Neural cell (in vitro differentiated cells): Measurements from ENCODE around the gene ING4. TPM values are rescaled to one million over a fixed set of nuclear protein-coding genes. Genes with fewer than 3 reads are reported as not detected.

Experiments used
- H2AFZ ChIP-seq: fragments of 200-600, 300-800 bp; sonication (generic), shearing (Covaris generic); 2 replicates; pipeline ENCODE4 v1.6.0; 2014; ENCODE audit warnings: low read depth, mild to moderate bottlenecking, antibody characterized with exemption, low read length, moderate library complexity
- H3F3A ChIP-seq: fragments of 200-600 bp; shearing (Covaris generic); 2 replicates; pipeline ENCODE4 v1.6.1; 2016; ENCODE audit warnings: mild to moderate bottlenecking, moderate library complexity, mixed read lengths, antibody characterized with exemption, low read length; ENCODE audit not compliant: insufficient read depth, poor library complexity, severe bottlenecking
- H3K27ac ChIP-seq: fragments of 200-600, 300-800 bp; sonication (generic), shearing (Covaris generic); 2 replicates; pipeline ENCODE4 v1.5.1; 2014; ENCODE audit warnings: mild to moderate bottlenecking, low read length, moderate library complexity
- H3K27me3 ChIP-seq: fragments of 300-800, 200-600 bp; sonication (generic), shearing (Covaris generic); 2 replicates; pipeline ENCODE4 v1.6.0; 2014; ENCODE audit warnings: mild to moderate bottlenecking, low read depth, low read length, moderate library complexity; ENCODE audit not compliant: insufficient read depth
- H3K36me3 ChIP-seq: fragments of 300-800, 200-600 bp; sonication (generic), shearing (Covaris generic); 2 replicates; pipeline ENCODE4 v1.5.1; 2014; ENCODE audit warnings: mild to moderate bottlenecking, antibody characterized with exemption, low read length, moderate library complexity; ENCODE audit not compliant: insufficient read depth
- H3K4me2 ChIP-seq: fragments of 300-800, 200-600 bp; sonication (generic), shearing (Covaris generic); 2 replicates; pipeline ENCODE4 v1.6.0; 2014; ENCODE audit warnings: mild to moderate bottlenecking, low read length
- H3K4me3 ChIP-seq: fragments of 300-800, 200-600 bp; sonication (generic), shearing (Covaris generic); 2 replicates; pipeline ENCODE4 v1.5.1; 2014; ENCODE audit warnings: mild to moderate bottlenecking, low read length, moderate library complexity
- H3K79me2 ChIP-seq: fragments of 200-600 bp; shearing (Covaris generic); replicated peaks from 2 replicates; pipeline ENCODE4 v1.6.0; 2014; ENCODE audit warnings: mild to moderate bottlenecking, low read length, moderate library complexity; ENCODE audit not compliant: insufficient read depth
- H3K9ac ChIP-seq: fragments of 300-800, 200-600 bp; sonication (generic), shearing (Covaris generic); 2 replicates; pipeline ENCODE4 v1.6.1; 2016; ENCODE audit warnings: mild to moderate bottlenecking, low read length, mixed read lengths
- H3K9me2 ChIP-seq: fragments of 200-600 bp; shearing (Covaris generic); 2 replicates; pipeline ENCODE4 v1.6.1; 2016; ENCODE audit warnings: mild to moderate bottlenecking, low read length, mixed read lengths; ENCODE audit not compliant: insufficient read depth
- H3K9me3 ChIP-seq: fragments of 200-600, 300-800 bp; sonication (generic), shearing (Covaris generic); 2 replicates; pipeline ENCODE4 v1.6.1; 2016; ENCODE audit warnings: mild to moderate bottlenecking, mixed run types, low read length, moderate library complexity, mixed read lengths
- H4K20me1 ChIP-seq: fragments of 200-600 bp; shearing (Covaris generic); 2 replicates; pipeline ENCODE4 v1.6.1; 2016; ENCODE audit warnings: mild to moderate bottlenecking, mixed run types; ENCODE audit not compliant: insufficient read depth
- EP300 ChIP-seq: fragments of 450-650 bp; conservative IDR thresholded peaks from 2 replicates; pipeline ENCODE4 v1.6.1; 2014; ENCODE audit warnings: antibody characterized with exemption, mild to moderate bottlenecking, moderate library complexity; ENCODE audit not compliant: poor library complexity, severe bottlenecking
- EZH2 ChIP-seq: fragments of 200-600, 300-800 bp; shearing (Covaris generic), sonication (generic); IDR thresholded peaks from 2 replicates; pipeline ENCODE4 v1.6.1; 2014; ENCODE audit warnings: antibody characterized with exemption, low read length, borderline replicate concordance, mild to moderate bottlenecking; ENCODE audit not compliant: insufficient read depth, poor library complexity, severe bottlenecking
- MXI1 ChIP-seq: fragments of 450-650 bp; conservative IDR thresholded peaks from 2 replicates; pipeline ENCODE4 v1.6.1; 2014; ENCODE audit warnings: antibody characterized with exemption, mild to moderate bottlenecking; ENCODE audit not compliant: poor library complexity, severe bottlenecking
- POLR2AphosphoS5 ChIP-seq: IDR thresholded peaks from 2 replicates; pipeline ENCODE4 v1.6.1; 2012
- RAD21 ChIP-seq: fragments of 450-650 bp; conservative IDR thresholded peaks from 2 replicates; pipeline ENCODE4 v1.6.1; 2014; ENCODE audit warnings: antibody characterized with exemption, mild to moderate bottlenecking, moderate library complexity
- SMC3 ChIP-seq: fragments of 450-650 bp; conservative IDR thresholded peaks from 2 replicates; pipeline ENCODE4 v1.6.1; 2014; ENCODE audit warnings: antibody characterized with exemption, mild to moderate bottlenecking, moderate library complexity; ENCODE audit not compliant: poor library complexity
- TAF1 ChIP-seq: IDR thresholded peaks from 2 replicates; pipeline ENCODE4 v1.6.1; 2012; ENCODE audit warnings: low read depth
- polyA plus RNA-seq: library from polyadenylated mRNA; depleted of rRNA; stranded (reverse); fragments of >200 nt; gene quantifications from 2 replicates; pipeline ENCODE4 v1.2.3, GENCODE V29; 2014
- TF ChIP-seq, protein P1 (sequence below): IDR thresholded peaks from 2 replicates; pipeline ENCODE4 v1.6.1; 2012; ENCODE audit warnings: borderline replicate concordance
- TF ChIP-seq, protein P2 (sequence below): fragments of 450-650 bp; IDR thresholded peaks from 2 replicates; pipeline ENCODE4 v1.5.1; 2014; ENCODE audit warnings: antibody characterized with exemption, mild to moderate bottlenecking, moderate library complexity; ENCODE audit not compliant: poor library complexity, severe bottlenecking

ING4 gene
- polyA plus RNA-seq, 1 donor from 2014 or later, result 540 TPM

DNA sequence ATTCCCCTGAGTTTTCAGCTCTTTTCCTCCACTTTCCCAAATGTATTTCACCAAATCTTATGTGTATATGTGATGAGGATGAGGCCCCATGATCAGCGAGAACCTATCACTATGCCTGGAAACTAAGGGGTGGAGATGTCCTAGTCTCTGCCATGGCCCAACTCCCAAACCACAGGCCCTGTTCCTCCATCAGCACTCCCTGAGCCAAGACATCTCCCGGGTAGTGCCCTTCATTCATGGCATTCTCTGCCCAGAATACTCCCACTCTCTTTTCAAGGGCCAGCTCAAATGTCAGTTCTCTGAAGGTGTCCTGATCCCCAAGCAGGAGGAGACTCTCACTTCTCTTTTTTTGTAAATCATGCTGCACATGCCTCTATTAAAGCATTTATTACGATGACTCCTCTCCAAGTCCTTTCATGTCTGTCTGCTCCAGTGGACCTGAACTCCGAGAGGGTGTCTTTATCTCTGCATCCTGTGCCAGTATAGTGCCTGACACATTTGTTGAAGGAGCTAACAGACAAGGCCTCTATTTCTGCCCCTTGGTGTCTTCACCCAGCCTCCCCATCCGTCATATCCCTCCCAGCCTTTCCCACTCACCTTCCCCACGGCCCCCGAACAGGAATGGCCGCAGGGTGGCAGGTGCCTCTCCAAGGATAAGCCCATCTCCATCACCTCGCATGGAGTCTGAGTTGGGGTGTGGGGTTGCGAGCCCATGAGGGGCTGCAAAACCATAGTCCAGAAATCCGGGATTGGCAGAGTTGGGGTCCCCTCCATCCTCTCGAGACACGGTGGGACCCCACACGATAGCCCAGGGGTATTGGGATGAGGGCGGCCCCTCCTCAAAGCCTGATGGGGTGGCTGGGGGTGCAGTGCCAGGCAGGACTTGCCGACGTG is 34.0 kb upstream of the ING4 start (continued):
- no peak for TF ChIP-seq EP300
- no peak for TF ChIP-seq POLR2AphosphoS5

DNA sequence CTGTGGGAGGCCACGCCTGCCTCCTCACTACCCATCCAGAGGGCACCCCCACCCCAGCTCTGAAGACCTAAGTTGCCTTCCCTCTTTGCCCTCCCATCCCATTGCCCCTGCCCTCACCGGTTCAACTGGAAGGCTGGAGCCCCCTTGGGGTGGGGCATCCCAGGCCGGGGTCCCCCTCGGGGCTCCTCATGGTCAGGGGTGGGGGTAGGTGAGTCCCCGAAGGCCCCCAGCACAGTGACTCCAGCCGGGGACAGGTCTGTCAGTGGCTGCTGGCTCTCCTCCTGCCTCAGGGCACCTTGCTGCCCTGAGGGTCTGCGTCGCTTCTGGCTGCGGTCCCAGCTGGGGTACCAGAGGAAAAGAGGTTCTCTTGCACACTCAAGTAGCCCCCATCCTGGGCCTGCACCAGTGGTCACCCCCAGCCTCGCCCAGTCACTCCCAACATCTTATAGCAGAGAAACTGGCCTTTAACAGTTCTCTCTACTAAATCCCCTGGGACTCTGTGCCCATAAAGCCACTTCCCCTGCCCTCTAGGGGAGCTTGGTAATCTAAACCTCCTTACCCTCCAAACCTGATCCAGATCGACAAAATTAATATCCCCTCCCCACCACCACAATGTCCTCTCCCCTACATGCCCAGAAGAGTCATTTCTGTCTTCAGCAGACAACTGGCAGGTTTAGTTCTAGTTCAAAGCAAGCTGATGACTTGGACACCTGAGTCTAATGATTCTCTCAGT is 32.6 kb upstream of the ING4 start:
- H3K36me3 ChIP-seq, result no peaks in the 10 kb centered on the region
- H3K27ac ChIP-seq, result no peak overlapping the region
- H3K4me2 ChIP-seq, result no peak overlapping the region

More for the DNA sequence above, 32.6 kb upstream of the ING4 start:
- TF ChIP-seq EZH2 (no peak), POLR2AphosphoS5 (no peak), RAD21 (no peak), TAF1 (no peak), MXI1 (no peak), SMC3 (no peak), EP300 (no peak)
- TF ChIP-seq, protein P1, sequence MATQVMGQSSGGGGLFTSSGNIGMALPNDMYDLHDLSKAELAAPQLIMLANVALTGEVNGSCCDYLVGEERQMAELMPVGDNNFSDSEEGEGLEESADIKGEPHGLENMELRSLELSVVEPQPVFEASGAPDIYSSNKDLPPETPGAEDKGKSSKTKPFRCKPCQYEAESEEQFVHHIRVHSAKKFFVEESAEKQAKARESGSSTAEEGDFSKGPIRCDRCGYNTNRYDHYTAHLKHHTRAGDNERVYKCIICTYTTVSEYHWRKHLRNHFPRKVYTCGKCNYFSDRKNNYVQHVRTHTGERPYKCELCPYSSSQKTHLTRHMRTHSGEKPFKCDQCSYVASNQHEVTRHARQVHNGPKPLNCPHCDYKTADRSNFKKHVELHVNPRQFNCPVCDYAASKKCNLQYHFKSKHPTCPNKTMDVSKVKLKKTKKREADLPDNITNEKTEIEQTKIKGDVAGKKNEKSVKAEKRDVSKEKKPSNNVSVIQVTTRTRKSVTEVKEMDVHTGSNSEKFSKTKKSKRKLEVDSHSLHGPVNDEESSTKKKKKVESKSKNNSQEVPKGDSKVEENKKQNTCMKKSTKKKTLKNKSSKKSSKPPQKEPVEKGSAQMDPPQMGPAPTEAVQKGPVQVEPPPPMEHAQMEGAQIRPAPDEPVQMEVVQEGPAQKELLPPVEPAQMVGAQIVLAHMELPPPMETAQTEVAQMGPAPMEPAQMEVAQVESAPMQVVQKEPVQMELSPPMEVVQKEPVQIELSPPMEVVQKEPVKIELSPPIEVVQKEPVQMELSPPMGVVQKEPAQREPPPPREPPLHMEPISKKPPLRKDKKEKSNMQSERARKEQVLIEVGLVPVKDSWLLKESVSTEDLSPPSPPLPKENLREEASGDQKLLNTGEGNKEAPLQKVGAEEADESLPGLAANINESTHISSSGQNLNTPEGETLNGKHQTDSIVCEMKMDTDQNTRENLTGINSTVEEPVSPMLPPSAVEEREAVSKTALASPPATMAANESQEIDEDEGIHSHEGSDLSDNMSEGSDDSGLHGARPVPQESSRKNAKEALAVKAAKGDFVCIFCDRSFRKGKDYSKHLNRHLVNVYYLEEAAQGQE, result no peak
- TF ChIP-seq, protein P2, sequence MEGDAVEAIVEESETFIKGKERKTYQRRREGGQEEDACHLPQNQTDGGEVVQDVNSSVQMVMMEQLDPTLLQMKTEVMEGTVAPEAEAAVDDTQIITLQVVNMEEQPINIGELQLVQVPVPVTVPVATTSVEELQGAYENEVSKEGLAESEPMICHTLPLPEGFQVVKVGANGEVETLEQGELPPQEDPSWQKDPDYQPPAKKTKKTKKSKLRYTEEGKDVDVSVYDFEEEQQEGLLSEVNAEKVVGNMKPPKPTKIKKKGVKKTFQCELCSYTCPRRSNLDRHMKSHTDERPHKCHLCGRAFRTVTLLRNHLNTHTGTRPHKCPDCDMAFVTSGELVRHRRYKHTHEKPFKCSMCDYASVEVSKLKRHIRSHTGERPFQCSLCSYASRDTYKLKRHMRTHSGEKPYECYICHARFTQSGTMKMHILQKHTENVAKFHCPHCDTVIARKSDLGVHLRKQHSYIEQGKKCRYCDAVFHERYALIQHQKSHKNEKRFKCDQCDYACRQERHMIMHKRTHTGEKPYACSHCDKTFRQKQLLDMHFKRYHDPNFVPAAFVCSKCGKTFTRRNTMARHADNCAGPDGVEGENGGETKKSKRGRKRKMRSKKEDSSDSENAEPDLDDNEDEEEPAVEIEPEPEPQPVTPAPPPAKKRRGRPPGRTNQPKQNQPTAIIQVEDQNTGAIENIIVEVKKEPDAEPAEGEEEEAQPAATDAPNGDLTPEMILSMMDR, result no peak
- Histone ChIP-seq H3K9ac (no peak overlapping the region), H4K20me1 (no peaks in the 10 kb centered on the region), H3K4me3 (no peak overlapping the region), H2AFZ (no peak overlapping the region), H3K27me3 (no peaks in the 10 kb centered on the region), H3F3A (no peaks in the 10 kb centered on the region), H3K79me2 (no peaks in the 10 kb centered on the region), H3K9me2 (no peaks in the 10 kb centered on the region), H3K9me3 (no peaks in the 10 kb centered on the region)
